ENCODE measurements around the gene DCC. TPM values are rescaled to one million over a fixed set of nuclear protein-coding genes. Genes with fewer than 3 reads are reported as not detected.

Gene DCC
- total and polyA plus RNA-seq, 2 donors (not counting 1 experiment from before 2014, with no cell fraction given): not detected

DNA sequence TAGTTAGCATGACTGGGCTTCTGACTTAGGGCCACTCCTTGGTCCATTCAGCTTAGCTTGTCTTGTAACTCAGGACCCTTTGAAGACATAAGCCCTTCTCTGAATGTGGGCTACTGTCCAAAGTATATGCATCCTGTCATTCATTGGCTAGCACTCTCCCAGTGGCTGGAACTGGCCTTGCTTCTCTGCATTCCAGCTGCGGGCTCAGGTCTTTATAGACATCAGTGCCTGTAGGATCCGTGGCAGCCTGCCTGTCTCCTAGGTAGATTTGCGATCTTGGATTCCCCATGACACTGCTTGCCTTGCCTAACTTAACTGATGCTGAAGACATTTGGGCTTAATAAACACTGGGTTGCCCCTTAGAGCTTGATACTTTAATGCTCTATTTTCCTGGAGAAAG lies 170.1 kb downstream of the DCC start:
- no peaks in the 10 kb centered on the region for H3K27me3 ChIP-seq (replicated peaks in 1 of 4; ENCODE audit: control extremely low read depth in 1 of 4, control insufficient read depth in 3 of 4, insufficient read depth in 4 of 4, low read length in 3 of 4)
- H3K79me2 ChIP-seq (ENCODE audit: control insufficient read depth, insufficient read depth, low read length): no peaks in the 10 kb centered on the region
- DNase-seq: no peak
- TF ChIP-seq, protein P1, sequence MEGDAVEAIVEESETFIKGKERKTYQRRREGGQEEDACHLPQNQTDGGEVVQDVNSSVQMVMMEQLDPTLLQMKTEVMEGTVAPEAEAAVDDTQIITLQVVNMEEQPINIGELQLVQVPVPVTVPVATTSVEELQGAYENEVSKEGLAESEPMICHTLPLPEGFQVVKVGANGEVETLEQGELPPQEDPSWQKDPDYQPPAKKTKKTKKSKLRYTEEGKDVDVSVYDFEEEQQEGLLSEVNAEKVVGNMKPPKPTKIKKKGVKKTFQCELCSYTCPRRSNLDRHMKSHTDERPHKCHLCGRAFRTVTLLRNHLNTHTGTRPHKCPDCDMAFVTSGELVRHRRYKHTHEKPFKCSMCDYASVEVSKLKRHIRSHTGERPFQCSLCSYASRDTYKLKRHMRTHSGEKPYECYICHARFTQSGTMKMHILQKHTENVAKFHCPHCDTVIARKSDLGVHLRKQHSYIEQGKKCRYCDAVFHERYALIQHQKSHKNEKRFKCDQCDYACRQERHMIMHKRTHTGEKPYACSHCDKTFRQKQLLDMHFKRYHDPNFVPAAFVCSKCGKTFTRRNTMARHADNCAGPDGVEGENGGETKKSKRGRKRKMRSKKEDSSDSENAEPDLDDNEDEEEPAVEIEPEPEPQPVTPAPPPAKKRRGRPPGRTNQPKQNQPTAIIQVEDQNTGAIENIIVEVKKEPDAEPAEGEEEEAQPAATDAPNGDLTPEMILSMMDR (IDR thresholded peaks at IDR 0.05): no peak
- H3K9me3 Mint-ChIP-seq (ENCODE audit: insufficient read depth): no peaks in the 10 kb centered on the region
- H3K9me3 ChIP-seq (ENCODE audit: control extremely low read depth in 1 of 3, control insufficient read depth in 2 of 3, insufficient read depth in 1 of 3, low read length in 2 of 3): peaks cover 0 to 3% (median 0%) of the 10 kb centered on the region in 3 donors
- ChIA-PET CTCF (no interaction called here), POLR2A (no interaction called here)
- H3K27ac ChIP-seq (ENCODE audit: low read length in 2 of 2): no peak overlapping the region
- no peak overlapping the region for H3K27ac Mint-ChIP-seq
- no peak overlapping the region for H3K4me3 Mint-ChIP-seq
- ATAC-seq (ENCODE audit: low read depth): no peak
- intact Hi-C loops (cut with micrococcal nuclease): no loop called here
- no peaks in the 10 kb centered on the region for H3K4me1 Mint-ChIP-seq
- H3K27me3 Mint-ChIP-seq: no peaks in the 10 kb centered on the region
- no peak overlapping the region for H3K9ac ChIP-seq (ENCODE audit: low read length)
- no peak overlapping the region for H3K4me2 ChIP-seq (replicated peaks; ENCODE audit: low read depth, low read length, poor library complexity, severe bottlenecking)
- WGBS (ENCODE audit: insufficient coverage): 82% methylated on average over 3 of the region's 3 CpGs
- H2AFZ ChIP-seq (ENCODE audit: insufficient read depth, low read depth, low read length, poor library complexity, severe bottlenecking): no peak overlapping the region
- H4K20me1 ChIP-seq (ENCODE audit: control insufficient read depth, insufficient read depth, low read length, poor library complexity, severe bottlenecking): no peaks in the 10 kb centered on the region
- no peak overlapping the region for H3K4me3 ChIP-seq (ENCODE audit: control extremely low read depth in 1 of 5, extremely low read depth in 1 of 5, insufficient read depth in 1 of 5, low read depth in 2 of 5, low read length in 4 of 5)
- H3K36me3 ChIP-seq (replicated peaks in 1 of 2; ENCODE audit: control extremely low read depth in 1 of 2, control insufficient read depth in 1 of 2, extremely low read depth in 1 of 2, insufficient read depth in 2 of 2, low read length in 1 of 2): no peaks in the 10 kb centered on the region
- no peaks in the 10 kb centered on the region for H3K4me1 ChIP-seq (ENCODE audit: control insufficient read depth in 2 of 2, insufficient read depth in 2 of 2, low read length in 2 of 2)

DNA sequence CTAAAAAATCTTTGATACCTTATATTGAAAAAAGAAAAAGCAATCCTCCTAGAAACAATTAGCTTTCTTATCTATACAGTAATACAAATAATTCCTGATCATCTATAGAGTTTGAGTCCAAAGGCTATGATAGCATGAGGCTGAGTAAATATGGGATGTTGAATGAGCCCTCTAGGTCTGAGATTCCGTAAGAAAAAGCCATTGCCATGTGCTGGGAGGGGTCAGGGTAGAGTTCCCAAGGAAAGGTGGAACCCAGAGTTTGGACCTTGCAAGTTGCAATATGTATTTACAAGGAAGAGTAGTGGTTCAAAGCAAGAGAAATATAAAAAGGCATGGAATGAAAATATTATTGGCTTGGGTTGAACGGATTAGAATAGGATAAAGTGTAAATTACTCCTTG lies 178.1 kb downstream of the DCC start:
- WGBS (ENCODE audit: insufficient coverage): 100% methylated on average over 1 of the region's 2 CpGs

More for the DNA sequence above, 178.1 kb downstream of the DCC start:
- Mint-ChIP-seq H3K4me3 (no peak overlapping the region), H3K4me1 (no peaks in the 10 kb centered on the region), H3K27me3 (no peaks in the 10 kb centered on the region), H3K27ac (no peak overlapping the region), H3K9me3 (ENCODE audit: insufficient read depth) (no peaks in the 10 kb centered on the region)
- Histone ChIP-seq H3K27ac (ENCODE audit: low read length in 2 of 2) (no peak overlapping the region), H2AFZ (ENCODE audit: insufficient read depth, low read depth, low read length, poor library complexity, severe bottlenecking) (no peak overlapping the region), H3K4me3 (ENCODE audit: control extremely low read depth in 1 of 5, extremely low read depth in 1 of 5, insufficient read depth in 1 of 5, low read depth in 2 of 5, low read length in 4 of 5) (no peak overlapping the region), H3K27me3 (replicated peaks in 1 of 4; ENCODE audit: control extremely low read depth in 1 of 4, control insufficient read depth in 3 of 4, insufficient read depth in 4 of 4, low read length in 3 of 4) (no peaks in the 10 kb centered on the region), H3K4me1 (ENCODE audit: control insufficient read depth in 2 of 2, insufficient read depth in 2 of 2, low read length in 2 of 2) (no peaks in the 10 kb centered on the region), H3K79me2 (ENCODE audit: control insufficient read depth, insufficient read depth, low read length) (no peaks in the 10 kb centered on the region), H3K4me2 (replicated peaks; ENCODE audit: low read depth, low read length, poor library complexity, severe bottlenecking) (no peak overlapping the region), H3K9me3 (ENCODE audit: control extremely low read depth in 1 of 3, control insufficient read depth in 2 of 3, insufficient read depth in 1 of 3, low read length in 2 of 3) (no peaks in the 10 kb centered on the region), H4K20me1 (ENCODE audit: control insufficient read depth, insufficient read depth, low read length, poor library complexity, severe bottlenecking) (no peaks in the 10 kb centered on the region), H3K9ac (ENCODE audit: low read length) (no peak overlapping the region), H3K36me3 (replicated peaks in 1 of 2; ENCODE audit: control extremely low read depth in 1 of 2, control insufficient read depth in 1 of 2, extremely low read depth in 1 of 2, insufficient read depth in 2 of 2, low read length in 1 of 2) (no peaks in the 10 kb centered on the region)
- ChIA-PET POLR2A (no interaction called here), CTCF (no interaction called here)
- ATAC-seq (ENCODE audit: low read depth): no peak
- no peak for DNase-seq
- TF ChIP-seq EZH2 (IDR thresholded peaks at IDR 0.05; ENCODE audit: borderline replicate concordance, insufficient read depth, low read depth, low read length, poor library complexity, severe bottlenecking): no peak
- TF ChIP-seq, protein P1 (IDR thresholded peaks at IDR 0.05): no peak
- intact Hi-C loops (cut with micrococcal nuclease): no loop called here

All from B cell (primary cell).